CD14-positive monocyte (primary cell): ENCODE results near the gene PKP2. TPM values are rescaled to one million over a fixed set of nuclear protein-coding genes. Genes with fewer than 3 reads are reported as not detected.

Experiments used
- DNase-seq, 3 donors: peaks; one replicate each; pipeline ENCODE4 v3.0.0-alpha.2; 2011 to 2022
- H2AFZ ChIP-seq: 2 replicates; pipeline ENCODE4 v1.6.0; 2012; ENCODE audit warnings: mild to moderate bottlenecking, low read depth, low read length, inconsistent platforms; ENCODE audit not compliant: insufficient read depth, poor library complexity, severe bottlenecking
- H3K27ac ChIP-seq, 2 donors: 1 replicate in 1 of 2; 2 replicates in 1 of 2; pipeline ENCODE4 v1.5.1; 2012 to 2013; ENCODE audit warnings: low read length in 2 of 2, control low read depth in 1 of 2, inconsistent platforms in 1 of 2, low read depth in 1 of 2, mild to moderate bottlenecking in 1 of 2
- H3K27me3 ChIP-seq, 2 donors: one replicate each; pipeline versions ENCODE4 v1.6.0 to v1.6.1; 2011 to 2013; ENCODE audit warnings: low read length in 2 of 2; ENCODE audit not compliant: control insufficient read depth in 2 of 2, insufficient read depth in 2 of 2
- H3K36me3 ChIP-seq, 2 donors: replicated peaks in 1 of 2; 1 replicate in 1 of 2; 2 replicates in 1 of 2; pipeline versions ENCODE4 v1.5.1 to v1.6.1; 2012 to 2013; ENCODE audit warnings: low read length in 2 of 2, control low read depth in 1 of 2, inconsistent platforms in 1 of 2, mild to moderate bottlenecking in 1 of 2; ENCODE audit not compliant: insufficient read depth in 2 of 2, control insufficient read depth in 1 of 2
- H3K4me1 ChIP-seq, 2 donors: 1 replicate in 1 of 2; 2 replicates in 1 of 2; pipeline versions ENCODE4 v1.5.1 to v1.6.1; 2012 to 2013; ENCODE audit warnings: low read length in 2 of 2, control low read depth in 1 of 2, inconsistent platforms in 1 of 2, mild to moderate bottlenecking in 1 of 2, moderate library complexity in 1 of 2; ENCODE audit not compliant: insufficient read depth in 2 of 2, control insufficient read depth in 1 of 2
- H3K4me2 ChIP-seq: replicated peaks from 2 replicates; pipeline ENCODE3; 2012; ENCODE audit warnings: low read length, moderate library complexity, mild to moderate bottlenecking; ENCODE audit not compliant: poor library complexity, severe bottlenecking; ENCODE audit errors: extremely low read depth
- H3K4me3 ChIP-seq, 3 experiments: fragments of 200-600 bp in 1 of 3; sonication (generic) in 1 of 3; replicated peaks in 1 of 3; 1 replicate in 2 of 3; 2 replicates in 1 of 3; pipeline ENCODE4 v1.5.1; 2011 to 2013; ENCODE audit warnings: low read length in 3 of 3, mild to moderate bottlenecking in 3 of 3, control low read depth in 2 of 3, low read depth in 2 of 3, inconsistent platforms in 1 of 3, moderate library complexity in 1 of 3
- H3K79me2 ChIP-seq: 2 replicates; pipeline ENCODE4 v1.6.0; 2012; ENCODE audit warnings: mild to moderate bottlenecking, control low read depth, inconsistent platforms, low read length, moderate library complexity; ENCODE audit not compliant: insufficient read depth
- H3K9ac ChIP-seq: 2 replicates; pipeline ENCODE4 v1.6.0; 2017; ENCODE audit warnings: low read length, mild to moderate bottlenecking; ENCODE audit not compliant: insufficient read depth, poor library complexity, severe bottlenecking
- H3K9me3 ChIP-seq, 2 donors: replicated peaks in 1 of 2; 1 replicate in 1 of 2; 2 replicates in 1 of 2; pipeline versions ENCODE4 v1.5.1 to v1.6.1; 2012 to 2013; ENCODE audit warnings: low read length in 2 of 2, control low read depth in 1 of 2; ENCODE audit not compliant: control insufficient read depth in 1 of 2, insufficient read depth in 1 of 2
- H4K20me1 ChIP-seq: 2 replicates; pipeline ENCODE4 v1.6.0; 2012; ENCODE audit warnings: mild to moderate bottlenecking, low read length, control low read depth, moderate library complexity; ENCODE audit not compliant: insufficient read depth
- H3K27ac Mint-ChIP-seq, 7 donors: one replicate each; pipeline ENCODE4 v1.8.0; 2020; ENCODE audit warnings: mild to moderate bottlenecking in 7 of 7, mixed read lengths in 7 of 7, moderate library complexity in 6 of 7, inconsistent platforms in 2 of 7
- H3K27me3 Mint-ChIP-seq, 3 donors: one replicate each; pipeline ENCODE4 v1.8.0; 2021 to 2022; ENCODE audit warnings: low read depth in 3 of 3, mild to moderate bottlenecking in 3 of 3, mixed read lengths in 3 of 3, moderate library complexity in 3 of 3, inconsistent platforms in 1 of 3
- H3K36me3 Mint-ChIP-seq, 2 donors: one replicate each; pipeline ENCODE4 v1.8.0; 2020; ENCODE audit warnings: mixed read lengths in 2 of 2, inconsistent platforms in 1 of 2, mild to moderate bottlenecking in 1 of 2
- H3K4me1 Mint-ChIP-seq: one replicate; pipeline ENCODE4 v1.8.0; 2020; ENCODE audit warnings: mild to moderate bottlenecking, mixed read lengths
- H3K4me3 Mint-ChIP-seq, 2 donors: one replicate each; pipeline ENCODE4 v1.8.0; 2020; ENCODE audit warnings: mild to moderate bottlenecking in 2 of 2, mixed read lengths in 2 of 2, moderate library complexity in 1 of 2
- H3K9me3 Mint-ChIP-seq, 7 donors: one replicate each; pipeline ENCODE4 v1.8.0; 2020 to 2022; ENCODE audit warnings: mixed read lengths in 7 of 7, mild to moderate bottlenecking in 6 of 7, moderate library complexity in 6 of 7, inconsistent platforms in 2 of 7
- CTCF ChIP-seq: fragments of 200-600 bp; IDR thresholded peaks from one replicate; pipeline ENCODE4 v1.8.0; 2022; ENCODE audit warnings: antibody characterized with exemption, mild to moderate bottlenecking
- WGBS: methylation state at CpG from one replicate; pipeline ENCODE4 v1.1.5; 2013; ENCODE audit warnings: missing lambda C conversion rate; ENCODE audit not compliant: insufficient coverage; 5-methylcytosine and 5-hydroxymethylcytosine counted together
- intact Hi-C, 2 donors: fragments of 100-400 bp; cut with micrococcal nuclease; formaldehyde crosslinking; loops; one replicate each; pipeline versions ENCODE4 v1.15.0 to v1.15.1; 2023
- polyA plus RNA-seq, 3 donors: library from polyadenylated mRNA; depleted of rRNA in 1 of 3; unstranded in 2 of 3; stranded (reverse) in 1 of 3; fragments of 300-500 nt in 2 of 3; fragments of >200 nt in 1 of 3; fragmentation: Illumina TruSeq in 2 of 3; gene quantifications; 1 replicate in 2 of 3; 2 replicates in 1 of 3; pipeline ENCODE4 v1.2.3, GENCODE V29; 2012 to 2021

Gene PKP2
- polyA plus RNA-seq, 3 donors = 0.95 to 3.1 (median 2.9) TPM

- Mint-ChIP-seq H3K4me3 (no peak overlapping the region), H3K27ac (no peak overlapping the region), H3K4me1 (no peaks in the 10 kb centered on the region), H3K36me3 (no peaks in the 10 kb centered on the region), H3K9me3 (no peaks in the 10 kb centered on the region), H3K27me3 (peaks cover 5 to 14% (median 6%) of the 10 kb centered on the region in 3 donors)
- intact Hi-C loops = no loop called here
- DNase-seq = no peak
- TF ChIP-seq CTCF = no peak
- Histone ChIP-seq H3K79me2 (no peaks in the 10 kb centered on the region), H3K9me3 (no peaks in the 10 kb centered on the region), H2AFZ (no peak overlapping the region), H3K27me3 (peaks cover 0 to 3% of the 10 kb centered on the region in 2 donors), H3K4me1 (no peaks in the 10 kb centered on the region), H3K36me3 (no peaks in the 10 kb centered on the region), H3K27ac (no peak overlapping the region), H3K4me2 (no peak overlapping the region), H3K9ac (no peak overlapping the region), H4K20me1 (no peaks in the 10 kb centered on the region), H3K4me3 (no peak overlapping the region)
- 95% methylated on average over 2 of the region's 5 CpGs for WGBS
Measured at GRCh38 chr12:32777159-32777558, 119.4 kb downstream of the PKP2 start.

- peaks cover 0 to 1% (median 0%) of the 10 kb centered on the region in 7 donors for H3K9me3 Mint-ChIP-seq
- peaks cover 6 to 14% (median 8%) of the 10 kb centered on the region in 3 donors for H3K27me3 Mint-ChIP-seq
- DNase-seq = no peak
- no CpG with 5 or more reads among the region's 4 CpGs for WGBS
- no peaks in the 10 kb centered on the region for H3K79me2 ChIP-seq
- H3K36me3 ChIP-seq = no peaks in the 10 kb centered on the region
- no peak overlapping the region for H3K27ac Mint-ChIP-seq
- no peak for TF ChIP-seq CTCF
- intact Hi-C loops = no loop called here
- no peaks in the 10 kb centered on the region for H4K20me1 ChIP-seq
- no peak overlapping the region for H3K9ac ChIP-seq
- H2AFZ ChIP-seq = no peak overlapping the region
- H3K27ac ChIP-seq = no peak overlapping the region
- H3K4me3 Mint-ChIP-seq = no peak overlapping the region
- no peaks in the 10 kb centered on the region for H3K9me3 ChIP-seq
- no peaks in the 10 kb centered on the region for H3K4me1 ChIP-seq
- no peak overlapping the region for H3K4me2 ChIP-seq
- H3K4me3 ChIP-seq = no peak overlapping the region
- peaks cover 2% of the 10 kb centered on the region for H3K4me1 Mint-ChIP-seq
- H3K27me3 ChIP-seq = peaks cover 0 to 3% of the 10 kb centered on the region in 2 donors
- no peaks in the 10 kb centered on the region for H3K36me3 Mint-ChIP-seq
Measured at GRCh38 chr12:32776258-32776657, 120.3 kb downstream of the PKP2 start.
